ENCODE data around the gene ZMIZ1. TPM values are rescaled to one million over a fixed set of nuclear protein-coding genes. Genes with fewer than 3 reads are reported as not detected.

The ZMIZ1 gene
- total RNA-seq, 2 experiments from 2014 or later = 14.6 to 15.5 TPM

GRCh38 chr10:79021948-79022499 is 46.7 kb upstream of the ZMIZ1 start:
- ATAC-seq (ENCODE audit: poor library complexity) = no peak
- no peak for DNase-seq
- no peak overlapping the region for H3K27ac ChIP-seq (ENCODE audit: low read depth in 1 of 2, low read length in 2 of 2)
- peaks cover 6 to 17% of the 10 kb centered on the region in 2 experiments for H3K9me3 ChIP-seq (ENCODE audit: control insufficient read depth in 1 of 2, insufficient read depth in 1 of 2, low read length in 2 of 2)
- Mint-ChIP-seq H3K4me3 (no peak overlapping the region), H3K4me1 (ENCODE audit: low read depth) (peaks cover 22% of the 10 kb centered on the region), H3K9me3 (no peaks in the 10 kb centered on the region), H3K27me3 (no peaks in the 10 kb centered on the region), H3K27ac (no peak overlapping the region), H3K36me3 (ENCODE audit: low read depth) (no peaks in the 10 kb centered on the region)
- no peak for TF ChIP-seq CTCF (IDR thresholded peaks at IDR 0.05)
- H3K36me3 ChIP-seq (ENCODE audit: insufficient read depth, low read length) = no peaks in the 10 kb centered on the region
- intact Hi-C loops (cut with DNase I, micrococcal nuclease) = no loop called here
- ChIA-PET CTCF (no interaction called here), POLR2A (interaction anchor here (0.6 kb wide), 1 partner anchor 48 kb away, joined by 3 read pairs; no protein-coding TSS in a partner anchor)
- no peak overlapping the region for H3K4me3 ChIP-seq (ENCODE audit: low read length)
- peaks cover 31% of the 10 kb centered on the region for H3K4me1 ChIP-seq (ENCODE audit: insufficient read depth, low read length)
- no peaks in the 10 kb centered on the region for H3K27me3 ChIP-seq (ENCODE audit: control insufficient read depth in 1 of 2, insufficient read depth in 2 of 2, low read length in 2 of 2)

- Histone ChIP-seq H3K27me3 (ENCODE audit: control insufficient read depth in 1 of 2, insufficient read depth in 2 of 2, low read length in 2 of 2) (no peaks in the 10 kb centered on the region), H3K27ac (ENCODE audit: low read depth in 1 of 2, low read length in 2 of 2) (no peak overlapping the region), H3K9me3 (ENCODE audit: control insufficient read depth in 1 of 2, insufficient read depth in 1 of 2, low read length in 2 of 2) (peaks cover 3 to 11% of the 10 kb centered on the region in 2 experiments), H3K36me3 (ENCODE audit: insufficient read depth, low read length) (no peaks in the 10 kb centered on the region), H3K4me3 (ENCODE audit: low read length) (peak overlapping the region; percentile 25), H3K4me1 (ENCODE audit: insufficient read depth, low read length) (peaks cover 38% of the 10 kb centered on the region)
- CTCF ChIA-PET = no interaction called here
- H3K27ac Mint-ChIP-seq = no peak overlapping the region
- H3K27me3 Mint-ChIP-seq = no peaks in the 10 kb centered on the region
- H3K9me3 Mint-ChIP-seq = no peaks in the 10 kb centered on the region
- no peak for TF ChIP-seq CTCF (IDR thresholded peaks at IDR 0.05)
- no peaks in the 10 kb centered on the region for H3K36me3 Mint-ChIP-seq (ENCODE audit: low read depth)
- intact Hi-C loops (cut with DNase I, micrococcal nuclease) = no loop called here
- ATAC-seq (ENCODE audit: poor library complexity) (no peak), DNase-seq (peak in 2 of 14 experiments; percentile 26 to 34)
- POLR2A ChIA-PET = interaction anchor here (0.6 kb wide), 1 partner anchor 48 kb away, joined by 3 read pairs; no protein-coding TSS in a partner anchor
- H3K4me1 Mint-ChIP-seq (ENCODE audit: low read depth) = peaks cover 29% of the 10 kb centered on the region
- H3K4me3 Mint-ChIP-seq = peak overlapping the region; percentile 3
Measured at GRCh38 chr10:79022565-79023230, 46.1 kb upstream of the ZMIZ1 start.

- Histone ChIP-seq H3K27me3 (ENCODE audit: control insufficient read depth in 1 of 2, insufficient read depth in 2 of 2, low read length in 2 of 2) (no peaks in the 10 kb centered on the region), H3K4me1 (ENCODE audit: insufficient read depth, low read length) (peaks cover 46% of the 10 kb centered on the region), H3K27ac (ENCODE audit: low read depth in 1 of 2, low read length in 2 of 2) (no peak overlapping the region), H3K36me3 (ENCODE audit: insufficient read depth, low read length) (no peaks in the 10 kb centered on the region), H3K9me3 (ENCODE audit: control insufficient read depth in 1 of 2, insufficient read depth in 1 of 2, low read length in 2 of 2) (peaks cover 0 to 3% of the 10 kb centered on the region in 2 experiments), H3K4me3 (ENCODE audit: low read length) (no peak overlapping the region)
- POLR2A ChIA-PET = no interaction called here
- Mint-ChIP-seq H3K9me3 (no peaks in the 10 kb centered on the region), H3K27me3 (no peaks in the 10 kb centered on the region), H3K36me3 (ENCODE audit: low read depth) (no peaks in the 10 kb centered on the region), H3K4me3 (no peak overlapping the region), H3K27ac (peak overlapping the region; percentile 42), H3K4me1 (ENCODE audit: low read depth) (peaks cover 34% of the 10 kb centered on the region)
- DNase-seq (no peak), ATAC-seq (ENCODE audit: poor library complexity) (no peak)
- no peak for TF ChIP-seq CTCF (IDR thresholded peaks at IDR 0.05)
- intact Hi-C loops (cut with DNase I, micrococcal nuclease) = no loop called here
- CTCF ChIA-PET = no interaction called here
Measured at GRCh38 chr10:79023240-79024162, 45.3 kb upstream of the ZMIZ1 start.

All from CD4-positive, alpha-beta T cell (primary cell).